Hepatocyte (in vitro differentiated cells): ENCODE measurements around the gene RBM39. TPM values are rescaled to one million over a fixed set of nuclear protein-coding genes. Genes with fewer than 3 reads are reported as not detected.

ENCODE experiments used
- DNase-seq: peaks from one replicate; pipeline ENCODE4 v3.0.0-alpha.2; 2016; ENCODE audit warnings: low spot score
- H2AFZ ChIP-seq: fragments of 200-600 bp; sonication (generic); 2 replicates; pipeline ENCODE4 v1.6.0; 2016; ENCODE audit warnings: antibody characterized with exemption, mild to moderate bottlenecking
- H3K27ac ChIP-seq: fragments of 200-600 bp; sonication (generic); 2 replicates; pipeline ENCODE4 v1.5.1; 2016; ENCODE audit warnings: mild to moderate bottlenecking
- H3K27me3 ChIP-seq: fragments of 200-600 bp; sonication (generic); 2 replicates; pipeline ENCODE4 v1.6.1; 2016
- H3K36me3 ChIP-seq: fragments of 200-600 bp; sonication (generic); replicated peaks from 2 replicates; pipeline ENCODE4 v1.5.1; 2016; ENCODE audit warnings: low read depth; ENCODE audit not compliant: insufficient read depth
- H3K4me1 ChIP-seq: fragments of 200-600 bp; sonication (generic); 2 replicates; pipeline ENCODE4 v1.5.1; 2016; ENCODE audit warnings: mild to moderate bottlenecking, moderate library complexity; ENCODE audit not compliant: insufficient read depth
- H3K4me2 ChIP-seq: fragments of 200-600 bp; sonication (generic); 2 replicates; pipeline ENCODE4 v1.6.0; 2016
- H3K4me3 ChIP-seq: fragments of 200-600 bp; sonication (generic); 2 replicates; pipeline ENCODE4 v1.5.1; 2016; ENCODE audit warnings: mild to moderate bottlenecking
- H3K79me2 ChIP-seq: fragments of 200-600 bp; sonication (generic); 2 replicates; pipeline ENCODE4 v1.6.0; 2017; ENCODE audit warnings: mild to moderate bottlenecking
- H3K9me2 ChIP-seq: fragments of 200-600 bp; sonication (generic); replicated peaks from 2 replicates; pipeline ENCODE4 v1.6.0; 2017; ENCODE audit warnings: mild to moderate bottlenecking; ENCODE audit not compliant: insufficient read depth
- H3K9me3 ChIP-seq: fragments of 200-600 bp; sonication (generic); 2 replicates; pipeline ENCODE4 v1.5.1; 2016; ENCODE audit warnings: low read depth, mild to moderate bottlenecking
- H4K20me1 ChIP-seq: fragments of 200-600 bp; sonication (generic); 2 replicates; pipeline ENCODE4 v1.6.0; 2016; ENCODE audit warnings: mild to moderate bottlenecking; ENCODE audit not compliant: insufficient read depth, poor library complexity, severe bottlenecking
- CTCF ChIP-seq: fragments of 200-600 bp; sonication (generic); IDR thresholded peaks from 2 replicates; pipeline ENCODE4 v1.5.1; 2016; ENCODE audit warnings: antibody characterized with exemption, mild to moderate bottlenecking; ENCODE audit not compliant: poor library complexity
- EZH2 ChIP-seq: fragments of 200-600 bp; sonication (generic); IDR thresholded peaks from 2 replicates; pipeline ENCODE4 v1.6.1; 2016; ENCODE audit warnings: antibody characterized with exemption, mild to moderate bottlenecking, borderline replicate concordance
- EZH2phosphoT487 ChIP-seq: fragments of 200-600 bp; sonication (generic); IDR thresholded peaks from one replicate; pipeline ENCODE4 v1.6.1; 2018; ENCODE audit warnings: antibody characterized with exemption, mild to moderate bottlenecking, low read depth, moderate library complexity; ENCODE audit not compliant: unreplicated experiment, severe bottlenecking
- WGBS: methylation state at CpG from one replicate; pipeline ENCODE4 v1.1.6; 2016; ENCODE audit warnings: low lambda C conversion rate; ENCODE audit errors: missing lambda C conversion rate; 5-methylcytosine and 5-hydroxymethylcytosine counted together
- polyA plus RNA-seq: library from polyadenylated mRNA; unstranded; fragments of >200 nt; fragmentation: Nextera tagmentation; extraction: Ambion mirVana; gene quantifications from 2 replicates; pipeline ENCODE4 v1.2.1, GENCODE V29; 2016
- total RNA-seq: library from RNA; depleted of rRNA; stranded (reverse); fragments of >200 nt; gene quantifications from 2 replicates; pipeline ENCODE4 v1.2.3, GENCODE V29; 2014

The RBM39 gene
- total and polyA plus RNA-seq, 2 experiments from 2014 or later: 200 to 423 TPM

GRCh38 chr20:35729836-35730582 lies 12.1 kb downstream of the RBM39 start:
- H3K9me3 ChIP-seq: no peaks in the 10 kb centered on the region
- DNase-seq: no peak
- TF ChIP-seq CTCF: no peak
- TF ChIP-seq EZH2: no peak
- no peak for TF ChIP-seq EZH2phosphoT487
- peaks cover 100% of the 10 kb centered on the region for H3K79me2 ChIP-seq
- peaks cover 99% of the 10 kb centered on the region for H4K20me1 ChIP-seq
- H3K4me3 ChIP-seq: no peak overlapping the region
- H2AFZ ChIP-seq: no peak overlapping the region
- peak overlapping the region; percentile 7 for H3K4me2 ChIP-seq
- H3K27me3 ChIP-seq: no peaks in the 10 kb centered on the region
- no peaks in the 10 kb centered on the region for H3K9me2 ChIP-seq
- 96% methylated on average over 2 of the region's 2 CpGs for WGBS
- H3K4me1 ChIP-seq: peaks cover 13% of the 10 kb centered on the region
- H3K36me3 ChIP-seq: peaks cover 6% of the 10 kb centered on the region
- no peak overlapping the region for H3K27ac ChIP-seq

GRCh38 chr20:35729283-35729807 lies 12.7 kb downstream of the RBM39 start:
- Histone ChIP-seq H2AFZ (no peak overlapping the region), H3K4me1 (peaks cover 6% of the 10 kb centered on the region), H3K9me2 (no peaks in the 10 kb centered on the region), H3K36me3 (peaks cover 6% of the 10 kb centered on the region), H3K4me2 (no peak overlapping the region), H3K27ac (no peak overlapping the region), H3K4me3 (no peak overlapping the region), H3K79me2 (peaks cover 100% of the 10 kb centered on the region), H4K20me1 (peaks cover 99% of the 10 kb centered on the region), H3K27me3 (no peaks in the 10 kb centered on the region), H3K9me3 (no peaks in the 10 kb centered on the region)
- TF ChIP-seq EZH2phosphoT487: no peak
- TF ChIP-seq CTCF: no peak
- no peak for TF ChIP-seq EZH2
- no peak for DNase-seq
- WGBS: 93% methylated on average over 7 of the region's 7 CpGs

GRCh38 chr20:35726842-35727711 lies 15.0 kb downstream of the RBM39 start:
- Histone ChIP-seq H2AFZ (no peak overlapping the region), H3K9me3 (no peaks in the 10 kb centered on the region), H3K27ac (no peak overlapping the region), H3K27me3 (no peaks in the 10 kb centered on the region), H3K9me2 (no peaks in the 10 kb centered on the region), H3K4me1 (no peaks in the 10 kb centered on the region), H3K4me2 (no peak overlapping the region), H3K4me3 (no peak overlapping the region), H3K36me3 (peaks cover 11% of the 10 kb centered on the region), H4K20me1 (peaks cover 99% of the 10 kb centered on the region), H3K79me2 (peaks cover 100% of the 10 kb centered on the region)
- TF ChIP-seq EZH2phosphoT487: no peak
- no peak for TF ChIP-seq EZH2
- no peak for TF ChIP-seq CTCF
- no peak for DNase-seq
- WGBS: 97% methylated on average over 19 of the region's 20 CpGs
